ENCODE results near the gene TBP.

The TBP gene

GRCh38 chr6:170535004-170535403 is 19.2 kb upstream of the TBP start:
- DNase-seq (ENCODE audit: low read depth in 2 of 2): no peak

- no peak for DNase-seq (ENCODE audit: low read depth in 2 of 2)
Measured at GRCh38 chr6:170536671-170537070, 17.5 kb upstream of the TBP start.

- DNase-seq (ENCODE audit: low read depth in 2 of 2): no peak
Measured at GRCh38 chr6:170537329-170537728, 16.8 kb upstream of the TBP start.

GRCh38 chr6:170542031-170542719 is 12.0 kb upstream of the TBP start:
- DNase-seq (ENCODE audit: low read depth in 2 of 2): no peak

- DNase-seq (ENCODE audit: low read depth in 2 of 2): no peak
Measured at GRCh38 chr6:170545405-170545804, 8.8 kb upstream of the TBP start.

GRCh38 chr6:170552765-170553533 is 1.2 kb upstream of the TBP start, which contains the start of gene PSMB1:
Gene PSMB1, minus strand, starts transcription at chr6:170553307. Its CDS starts 65 bp downstream, at chr6:170553242.
- peak; percentile 63 to 71 for DNase-seq (ENCODE audit: low read depth in 2 of 2)

- DNase-seq (ENCODE audit: low read depth in 2 of 2): no peak
Measured at GRCh38 chr6:170553534-170554012, 596 bp upstream of the TBP start.

- DNase-seq (ENCODE audit: low read depth in 2 of 2): no peak
Measured at GRCh38 chr6:170554796-170555137, 598 bp downstream of the TBP start.

- no peak for DNase-seq (ENCODE audit: low read depth in 2 of 2)
Measured at GRCh38 chr6:170555305-170555704, 1.1 kb downstream of the TBP start.

- DNase-seq (ENCODE audit: low read depth in 2 of 2): no peak
Measured at GRCh38 chr6:170561555-170561954, 7.4 kb downstream of the TBP start.

GRCh38 chr6:170564936-170565530 is 10.9 kb downstream of the TBP start:
- DNase-seq (ENCODE audit: low read depth in 2 of 2): no peak

- DNase-seq (ENCODE audit: low read depth in 2 of 2): no peak
Measured at GRCh38 chr6:170572704-170573466, 18.7 kb downstream of the TBP start.

- DNase-seq (ENCODE audit: low read depth in 2 of 2): no peak
Measured at GRCh38 chr6:170575250-170575649, 21.1 kb downstream of the TBP start.

- DNase-seq (ENCODE audit: low read depth in 2 of 2): no peak
Measured at GRCh38 chr6:170578909-170579308, 24.7 kb downstream of the TBP start.

- no peak for DNase-seq (ENCODE audit: low read depth in 2 of 2)
Measured at GRCh38 chr6:170583756-170584180, 29.6 kb downstream of the TBP start.

- peak; percentile 85 to 88 for DNase-seq (ENCODE audit: low read depth in 2 of 2)
Measured at GRCh38 chr6:170584181-170584953, 30.2 kb downstream of the TBP start, which contains the start of gene PDCD2. Gene PDCD2, minus strand, starts transcription at chr6:170584637. Its CDS starts 56 bp downstream, at chr6:170584581.

GRCh38 chr6:170584954-170585498 is 30.9 kb downstream of the TBP start:
- DNase-seq (ENCODE audit: low read depth in 2 of 2): no peak

GRCh38 chr6:170590725-170591124 is 36.6 kb downstream of the TBP start:
- DNase-seq (ENCODE audit: low read depth in 2 of 2): no peak

GRCh38 chr6:170596426-170596825 is 42.3 kb downstream of the TBP start:
- DNase-seq (ENCODE audit: low read depth in 2 of 2): no peak

GRCh38 chr6:170597278-170597677 is 43.1 kb downstream of the TBP start:
- DNase-seq (ENCODE audit: low read depth in 2 of 2): no peak
